ENCODE results near the gene CCR3.

The CCR3 gene

GRCh38 chr3:46298871-46299607 lies 56.8 kb downstream of the CCR3 start:
- no peak for DNase-seq

DNA sequence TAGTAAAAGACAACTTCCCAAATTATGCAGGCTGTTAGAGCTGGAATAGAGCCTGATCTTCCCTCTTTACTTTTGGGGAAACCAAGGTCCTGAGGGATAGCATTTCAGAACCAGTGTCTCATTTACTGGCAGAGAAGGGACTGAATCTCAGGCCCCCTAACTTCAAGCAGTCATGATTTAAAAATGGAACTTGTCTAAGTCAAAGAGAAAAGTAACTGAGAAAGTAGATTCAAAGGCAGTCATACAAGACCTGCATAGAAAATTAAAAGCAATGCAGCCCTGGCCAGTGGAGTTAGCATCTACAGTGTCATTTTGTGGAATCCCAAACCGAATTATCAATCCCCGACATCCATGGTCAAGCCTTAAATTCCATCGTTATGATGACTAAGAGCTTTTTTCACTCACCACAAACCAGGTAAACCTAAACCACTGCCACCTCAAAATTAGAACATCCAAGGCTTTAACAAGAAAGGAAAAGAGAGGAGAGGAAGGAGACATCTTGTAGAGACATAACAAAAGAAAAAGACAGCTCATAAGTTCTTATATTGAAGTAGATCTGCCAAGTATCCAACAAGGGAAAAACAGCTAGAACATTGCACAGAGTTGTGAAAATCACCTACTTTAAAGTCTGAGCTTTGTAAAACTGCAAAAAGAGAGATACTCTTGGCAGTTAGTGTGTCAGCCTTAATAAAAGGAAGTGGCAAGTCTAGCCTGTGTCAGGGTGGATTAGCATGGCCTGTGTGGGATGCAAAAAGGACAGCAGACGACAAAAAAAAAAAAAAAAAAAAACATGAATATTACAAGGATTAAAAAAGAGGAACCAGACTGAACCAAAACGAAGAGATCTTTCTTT lies 57.6 kb downstream of the CCR3 start:
- peak; percentile 79 to 83 for DNase-seq

DNA sequence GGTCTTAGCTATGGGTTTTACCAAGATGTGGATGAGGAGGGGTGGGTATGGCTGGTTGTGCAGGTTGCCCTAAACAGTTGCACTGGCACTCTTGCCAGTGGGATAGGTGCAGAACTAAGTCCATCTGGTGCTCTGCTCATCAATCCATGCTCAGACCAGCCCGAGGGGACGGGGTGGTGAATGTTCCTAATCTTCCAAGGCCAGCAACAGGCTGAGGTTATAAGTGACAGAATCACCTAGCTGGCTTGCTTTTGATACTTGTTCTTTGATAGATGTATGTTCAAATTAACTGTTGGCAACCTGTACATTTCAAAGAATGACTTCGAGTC lies 58.2 kb downstream of the CCR3 start:
- no peak for DNase-seq

DNA sequence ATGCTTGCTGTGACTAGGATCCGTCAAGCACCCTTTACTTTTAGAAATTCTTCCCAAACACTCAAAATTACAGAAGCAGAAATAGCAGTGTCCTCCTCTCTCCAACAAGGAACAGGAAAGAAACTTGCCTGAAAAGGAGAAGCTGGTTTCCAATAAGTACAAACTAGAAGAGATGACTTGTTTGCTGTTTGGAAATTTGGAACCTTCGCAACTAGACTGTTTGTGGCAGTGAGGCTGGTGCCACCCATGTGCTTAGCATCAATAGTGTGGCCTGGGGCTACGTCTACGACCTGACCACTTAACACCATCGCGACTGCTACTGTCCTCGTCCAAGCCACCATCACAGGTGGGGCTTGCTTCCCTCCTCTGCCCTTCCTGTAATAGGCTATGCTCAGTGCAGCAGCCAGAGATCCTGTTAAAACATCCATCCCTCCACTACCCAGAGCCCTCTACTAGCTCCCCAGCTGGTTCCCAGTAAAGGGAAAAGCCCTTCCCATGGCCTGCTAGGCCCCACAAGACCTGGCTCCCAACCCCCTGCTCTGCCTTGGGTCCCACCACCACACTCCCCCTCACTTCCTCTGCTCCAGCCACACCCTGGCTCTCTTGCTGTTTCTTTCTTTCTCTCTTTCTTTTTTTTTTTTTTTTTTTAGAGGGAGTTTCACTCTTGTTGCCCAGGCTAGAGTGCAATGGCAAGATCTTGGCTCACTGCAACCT lies 59.0 kb downstream of the CCR3 start:
- peak; percentile 84 to 89 for DNase-seq

GRCh38 chr3:46303240-46303639 lies 61.0 kb downstream of the CCR3 start:
- DNase-seq: peak in 1 of 2 donors; percentile 31

- no peak for DNase-seq
These were observed 62.5 kb downstream of the CCR3 start for GRCh38 chr3:46304739-46305138.

DNA sequence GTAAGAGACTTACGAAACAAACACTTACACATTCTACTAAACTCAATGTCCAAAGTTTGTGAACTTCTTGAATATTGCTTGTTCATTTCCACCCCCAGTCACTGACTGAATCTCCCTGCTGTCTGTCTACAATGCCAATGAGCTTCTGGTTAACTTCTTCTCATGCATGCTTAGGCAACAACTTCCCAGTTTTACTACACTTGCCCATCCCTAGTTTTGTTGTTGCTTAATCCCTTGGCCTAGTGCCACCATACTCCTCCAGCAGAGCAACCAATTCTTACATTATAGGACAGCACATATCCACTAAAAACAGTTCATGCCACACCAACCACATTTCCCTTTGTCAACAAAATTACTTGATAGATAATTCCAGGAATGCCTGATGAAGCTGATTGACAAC lies 70.7 kb downstream of the CCR3 start:
- peak; percentile 96 to 99 for DNase-seq

DNA sequence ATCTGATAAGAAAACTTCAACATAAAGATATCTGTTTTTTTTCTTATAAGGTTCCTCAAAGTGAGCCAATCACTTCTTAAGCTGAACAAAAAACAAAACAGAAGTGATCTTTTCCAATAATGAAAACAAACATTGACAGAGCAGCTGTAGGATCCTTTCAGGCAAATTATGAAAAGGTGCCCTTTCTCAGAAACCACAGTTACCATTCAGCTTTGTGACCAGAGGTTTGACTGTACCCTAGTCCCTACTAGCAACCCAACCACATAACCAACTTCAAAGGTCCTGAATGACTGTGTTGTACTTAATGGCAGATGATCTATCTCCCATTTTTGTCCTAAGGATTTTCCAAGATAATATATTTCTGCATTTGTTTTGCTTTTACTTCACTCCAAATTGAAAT lies 72.3 kb downstream of the CCR3 start:
- DNase-seq: peak in 1 of 2 donors; percentile 28

- peak; percentile 24 to 77 for DNase-seq
These were observed 73.9 kb downstream of the CCR3 start for GRCh38 chr3:46316206-46316605.
